ENCODE results near the gene NEAT1. TPM values are rescaled to one million over a fixed set of nuclear protein-coding genes. Genes with fewer than 3 reads are reported as not detected.

Gene NEAT1
- total RNA-seq, 4 donors from 2014 or later: 195 to 1,623 (median 652) TPM

GRCh38 chr11:65424205-65425104 lies 1.9 kb downstream of the NEAT1 start:
- Histone ChIP-seq H3K9me3 (no peaks in the 10 kb centered on the region), H3K36me3 (peaks cover 37 to 53% of the 10 kb centered on the region in 2 donors), H3K27ac (peak overlapping the region; percentile 98 to 100 (median 100)), H3K4me1 (peaks cover 17 to 20% of the 10 kb centered on the region in 2 donors), H3K4me3 (replicated peaks in 1 of 3) (peak overlapping the region; percentile 66 to 94 (median 85)), H3K27me3 (no peaks in the 10 kb centered on the region)
- intact Hi-C loops (cut with DNase I): no loop called here
- WGBS, 2 donors: 0 to 2% methylated on average over 18 of the region's 18 CpGs
- DNase-seq: peak; percentile 32 to 42
- peak in 1 of 2 donors; percentile 39 for TF ChIP-seq POLR2A (IDR thresholded peaks at IDR 0.05)
- peak in 1 of 6 experiments; percentile 1 for TF ChIP-seq CTCF (IDR thresholded peaks at IDR 0.05)

GRCh38 chr11:65425105-65425970 lies 2.7 kb downstream of the NEAT1 start:
- 0% methylated on average over 9 of the region's 9 CpGs for WGBS, 2 donors
- Histone ChIP-seq H3K9me3 (no peaks in the 10 kb centered on the region), H3K27ac (peak overlapping the region; percentile 98 to 100 (median 100)), H3K4me1 (peaks cover 10 to 16% of the 10 kb centered on the region in 2 donors), H3K27me3 (no peaks in the 10 kb centered on the region), H3K36me3 (peaks cover 37 to 53% of the 10 kb centered on the region in 2 donors), H3K4me3 (replicated peaks in 1 of 3) (peak overlapping the region; percentile 66 to 94 (median 85))
- intact Hi-C loops (cut with DNase I): no loop called here
- TF ChIP-seq POLR2A (IDR thresholded peaks at IDR 0.05) (peak; percentile 55 to 68), CTCF (IDR thresholded peaks at IDR 0.05) (peak in 3 of 6 experiments; percentile 14 to 29 (median 27))
- DNase-seq: peak in 1 of 2 donors; percentile 38

- peak overlapping the region; percentile 66 to 94 (median 85) for H3K4me3 ChIP-seq (replicated peaks in 1 of 3)
- peaks cover 4 to 14% of the 10 kb centered on the region in 2 donors for H3K4me1 ChIP-seq
- TF ChIP-seq POLR2A (IDR thresholded peaks at IDR 0.05): peak in 1 of 2 donors; percentile 59
- TF ChIP-seq CTCF (IDR thresholded peaks at IDR 0.05): no peak
- peaks cover 37 to 53% of the 10 kb centered on the region in 2 donors for H3K36me3 ChIP-seq
- H3K27ac ChIP-seq: peak overlapping the region; percentile 98 to 100 (median 100)
- no peaks in the 10 kb centered on the region for H3K27me3 ChIP-seq
- no peak for DNase-seq
- intact Hi-C loops (cut with DNase I): no loop called here
- WGBS, 2 donors: 1% methylated on average over 9 of the region's 9 CpGs
- H3K9me3 ChIP-seq: no peaks in the 10 kb centered on the region
Measured at GRCh38 chr11:65425971-65426838, 3.6 kb downstream of the NEAT1 start.

GRCh38 chr11:65426839-65427690 lies 4.5 kb downstream of the NEAT1 start:
- Histone ChIP-seq H3K27me3 (no peaks in the 10 kb centered on the region), H3K4me1 (peaks cover 7 to 9% of the 10 kb centered on the region in 2 donors), H3K36me3 (peaks cover 37 to 53% of the 10 kb centered on the region in 2 donors), H3K27ac (peak overlapping the region; percentile 98 to 100 (median 100)), H3K4me3 (replicated peaks in 1 of 3) (peak overlapping the region; percentile 66 to 94 (median 85)), H3K9me3 (no peaks in the 10 kb centered on the region)
- TF ChIP-seq CTCF (IDR thresholded peaks at IDR 0.05) (no peak), POLR2A (IDR thresholded peaks at IDR 0.05) (peak in 1 of 2 donors; percentile 75)
- WGBS, 2 donors: 7 to 8% methylated on average over 10 of the region's 10 CpGs
- intact Hi-C loops (cut with DNase I): no loop called here
- DNase-seq: peak; percentile 48 to 58

All from thyroid gland (tissue), 4 donors.